Activated CD4-positive, alpha-beta T cell treated with anti-CD3 and anti-CD28 coated beads, Interleukin-2, amount 50 U/mL, for 24 hours (primary cell): ENCODE data around the gene SERPINE3.

Experiments used
- DNase-seq, 2 donors: peaks; one replicate each; pipeline ENCODE4 v3.0.0-alpha.2; 2020; ENCODE audit warnings: low read depth in 1 of 2, low spot score in 1 of 2

The SERPINE3 gene

DNA sequence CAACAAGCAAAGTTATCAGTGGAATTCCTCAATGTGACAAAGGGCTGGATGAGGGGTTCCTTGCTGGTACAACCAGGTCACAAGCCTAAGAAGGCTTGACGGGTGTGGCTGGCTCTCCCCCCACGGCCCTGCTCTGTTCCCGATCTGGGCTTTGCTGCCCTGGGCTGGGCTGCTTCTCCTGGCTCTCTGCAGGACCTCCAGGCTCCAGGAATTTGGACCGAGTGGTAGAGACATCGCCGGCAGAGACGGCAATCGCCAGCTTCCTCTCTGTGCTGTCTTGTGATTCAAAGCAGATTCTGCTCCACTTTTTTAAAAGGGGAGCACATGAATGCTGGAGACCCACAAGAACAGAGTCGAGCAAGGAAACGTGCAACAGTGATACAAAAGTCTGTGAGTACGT, at the start of gene SERPINE3:
SERPINE3 (plus strand) TSS at position 338 of the 400 bp plus-strand sequence. CDS start 1,401 bp downstream, outside the sequence.
- DNase-seq, result no peak

DNA sequence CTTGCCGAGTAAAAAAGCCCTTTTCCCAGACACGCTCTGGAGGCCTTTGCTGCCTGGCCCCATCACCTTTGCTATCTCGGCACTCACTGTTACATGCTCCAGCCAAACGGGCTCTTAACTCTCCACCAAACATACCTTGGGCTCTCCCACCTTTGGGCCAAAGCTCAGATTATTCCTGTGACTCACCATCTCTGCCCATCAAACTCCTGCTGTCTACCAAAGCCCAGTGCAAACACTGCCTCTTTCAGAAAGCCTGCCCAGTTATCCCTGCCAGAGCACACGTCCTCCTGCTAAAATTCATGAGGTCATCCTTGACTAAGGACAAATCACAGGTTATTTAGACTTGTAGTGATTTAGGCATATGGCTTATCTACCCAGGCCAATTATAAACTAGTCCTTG, 48.1 kb upstream of the SERPINE3 start:
- no peak for DNase-seq

DNA sequence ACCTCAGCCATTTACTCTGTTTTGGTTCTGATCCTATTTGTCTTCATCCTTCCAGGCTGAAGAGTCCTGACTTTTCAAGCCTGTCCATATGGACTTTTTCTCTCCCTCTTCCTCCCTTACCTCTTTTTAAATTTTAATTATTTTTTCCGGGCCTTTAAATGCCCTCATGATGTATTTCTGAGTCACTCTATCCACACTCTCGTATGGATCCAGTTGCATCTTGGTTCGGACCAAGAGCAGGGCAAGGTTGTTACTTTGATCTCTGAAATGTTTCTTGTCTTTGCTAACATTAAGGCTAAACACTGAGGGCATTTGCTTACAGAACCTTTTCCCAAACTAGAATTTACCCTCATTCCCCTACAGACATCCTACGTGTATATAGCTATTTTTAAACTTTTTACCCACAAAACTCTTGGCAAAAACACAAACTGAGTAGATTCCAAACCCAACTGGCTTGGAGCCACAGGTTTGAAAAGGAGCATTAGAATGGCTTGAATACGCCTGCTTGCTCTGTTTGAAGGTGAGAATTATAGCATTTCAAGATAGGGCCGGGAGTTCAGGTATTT, 47.4 kb upstream of the SERPINE3 start:
- no peak for DNase-seq

DNA sequence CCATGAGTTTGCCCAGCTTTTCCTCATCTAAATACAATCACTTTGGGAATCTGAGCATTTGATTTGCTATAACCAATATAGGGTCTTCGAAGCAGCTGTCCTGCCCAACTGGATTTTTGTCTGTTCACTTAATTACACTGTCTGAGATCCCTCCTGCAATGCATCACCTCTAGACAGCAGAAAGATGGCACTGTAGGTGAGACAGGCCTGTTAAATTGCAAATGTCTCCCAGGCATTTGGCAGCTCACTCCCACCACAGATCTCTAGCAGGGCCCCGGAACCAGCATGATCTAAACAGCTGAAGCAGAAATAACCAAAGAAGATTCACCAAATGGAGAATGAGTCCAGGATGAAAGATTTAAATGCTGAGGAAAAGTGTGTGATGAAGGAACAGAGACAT, 41.9 kb upstream of the SERPINE3 start:
- no peak for DNase-seq

DNA sequence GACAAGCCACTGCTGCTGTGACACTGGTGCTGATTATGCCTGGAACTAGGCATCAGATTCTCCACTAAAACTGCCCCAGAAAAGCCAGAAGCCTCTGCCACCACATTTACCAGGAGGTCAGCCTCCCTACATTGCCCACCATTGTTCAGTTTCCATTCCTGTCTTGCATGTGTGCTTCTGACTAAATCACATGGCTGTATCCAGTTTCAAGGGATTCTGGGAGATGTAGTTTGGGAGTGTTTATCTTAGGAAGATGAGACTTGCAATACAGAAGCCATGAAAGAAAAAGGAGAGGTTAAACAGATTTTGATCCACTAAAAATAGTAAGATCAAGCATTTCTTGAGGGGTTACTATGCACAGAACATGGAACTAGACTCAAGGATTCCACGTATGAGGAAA, 40.7 kb upstream of the SERPINE3 start:
- no peak for DNase-seq

DNA sequence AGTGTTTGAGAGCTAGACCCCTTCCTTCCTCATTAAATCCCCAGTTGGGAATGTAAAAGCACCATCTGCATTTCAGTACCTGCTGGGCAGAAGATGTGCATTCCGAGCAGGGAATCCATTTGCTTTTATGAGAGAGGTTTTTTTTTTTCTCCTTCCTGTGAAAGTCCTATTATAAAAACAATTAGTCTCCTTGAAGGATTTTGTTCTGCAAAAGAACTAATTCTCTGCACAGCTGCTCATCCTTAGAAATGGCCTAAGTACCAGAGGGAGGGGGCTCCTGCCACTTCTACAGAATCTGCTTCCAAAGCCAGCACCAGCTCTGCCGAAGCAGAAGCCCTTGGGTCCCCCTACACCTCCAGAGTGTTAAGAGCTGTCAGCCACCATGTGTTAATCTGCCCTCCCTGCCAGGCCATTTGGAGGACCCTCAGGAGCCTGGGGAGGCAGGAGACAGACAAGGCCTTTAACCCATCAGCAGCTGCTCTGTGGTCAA, 36.4 kb upstream of the SERPINE3 start:
- no peak for DNase-seq

DNA sequence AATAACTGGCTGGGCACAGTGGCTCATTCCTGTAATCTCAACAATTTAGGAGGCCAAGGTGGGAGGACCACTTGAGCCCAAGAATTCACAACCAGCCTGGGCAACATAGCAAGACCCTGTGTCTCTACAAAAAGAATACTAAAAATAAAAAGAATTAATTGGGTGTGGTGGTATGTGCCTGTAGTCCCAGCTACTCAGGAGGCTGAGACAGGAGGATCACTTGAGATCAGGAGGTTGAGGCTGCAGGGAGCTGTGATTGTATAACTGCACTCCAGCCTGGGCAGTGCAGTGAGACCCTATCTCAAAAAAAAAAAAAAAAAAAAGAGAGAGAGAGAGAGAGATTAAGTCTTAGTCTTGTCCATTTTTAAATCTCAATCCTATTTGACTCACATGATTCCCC, 35.6 kb upstream of the SERPINE3 start:
- DNase-seq, result no peak

DNA sequence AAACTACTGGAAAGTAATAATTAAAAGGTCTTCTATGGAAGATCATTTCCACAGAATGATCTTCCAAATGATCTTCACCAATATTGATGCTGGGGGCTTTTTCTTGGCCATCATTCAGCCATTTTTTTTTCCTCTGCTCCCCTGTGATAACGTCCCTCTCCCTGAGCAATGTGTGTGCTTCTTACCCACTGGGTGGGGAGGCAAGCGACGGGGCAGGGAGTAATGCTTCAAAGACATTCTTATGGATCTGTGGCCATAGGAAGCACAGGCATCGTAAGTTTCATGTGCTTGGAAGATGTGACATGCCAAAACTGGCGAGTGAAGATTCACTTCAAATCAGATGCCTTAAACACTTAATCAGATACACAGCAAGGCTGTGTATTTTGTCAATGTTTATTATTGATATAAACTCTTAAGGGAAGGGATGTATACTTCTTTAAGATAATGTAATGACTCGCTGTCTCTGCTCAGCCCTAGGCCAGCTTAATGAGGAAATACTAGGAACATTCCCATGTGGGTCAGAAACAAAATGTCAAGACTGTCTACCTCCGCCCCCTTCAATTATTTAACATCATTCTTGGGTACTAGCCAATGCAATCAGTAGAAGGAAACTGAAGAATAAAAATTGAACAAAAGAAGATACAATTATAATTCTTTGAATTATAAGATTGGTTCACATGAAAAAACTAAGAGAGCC, 34.1 kb upstream of the SERPINE3 start:
- no peak for DNase-seq

DNA sequence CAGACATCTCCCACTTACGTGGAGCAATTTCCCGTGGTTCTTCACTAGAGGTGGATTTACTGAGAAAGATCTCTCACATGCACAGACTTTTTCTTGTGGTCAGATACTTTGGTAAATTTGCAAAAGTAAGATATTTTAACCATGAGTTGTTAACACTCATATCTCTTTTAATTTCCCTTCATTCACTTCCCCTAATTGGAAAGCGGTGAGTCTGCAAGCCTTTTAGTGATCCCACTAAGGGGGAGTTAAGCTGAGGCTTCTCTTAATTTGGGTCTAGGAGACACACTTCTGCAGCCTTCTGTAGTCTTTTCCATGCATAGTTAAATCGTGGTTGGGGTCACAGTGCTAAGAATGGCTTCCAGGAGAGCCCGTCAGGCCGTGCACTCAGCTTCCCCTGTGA, 30.7 kb upstream of the SERPINE3 start:
- DNase-seq, result no peak

DNA sequence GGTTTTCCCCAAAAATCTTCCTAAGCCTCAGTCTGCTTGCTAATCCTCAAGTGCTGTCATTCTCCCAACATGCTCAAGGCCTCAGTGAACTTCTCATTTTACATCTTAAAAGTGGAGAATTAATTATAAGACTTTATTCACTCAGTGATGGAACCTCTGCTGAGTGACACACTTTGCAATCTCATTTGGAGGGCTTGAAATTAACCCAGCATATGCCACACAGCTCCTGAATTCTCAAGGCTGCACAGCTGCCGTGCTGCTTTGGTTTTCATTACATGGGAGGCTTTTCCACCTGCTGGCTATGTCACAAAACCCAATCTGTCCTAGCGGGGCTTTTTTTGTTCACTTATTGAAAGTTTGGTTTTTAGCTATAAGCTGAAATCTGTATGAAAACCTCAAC, 28.3 kb upstream of the SERPINE3 start:
- DNase-seq, result no peak

DNA sequence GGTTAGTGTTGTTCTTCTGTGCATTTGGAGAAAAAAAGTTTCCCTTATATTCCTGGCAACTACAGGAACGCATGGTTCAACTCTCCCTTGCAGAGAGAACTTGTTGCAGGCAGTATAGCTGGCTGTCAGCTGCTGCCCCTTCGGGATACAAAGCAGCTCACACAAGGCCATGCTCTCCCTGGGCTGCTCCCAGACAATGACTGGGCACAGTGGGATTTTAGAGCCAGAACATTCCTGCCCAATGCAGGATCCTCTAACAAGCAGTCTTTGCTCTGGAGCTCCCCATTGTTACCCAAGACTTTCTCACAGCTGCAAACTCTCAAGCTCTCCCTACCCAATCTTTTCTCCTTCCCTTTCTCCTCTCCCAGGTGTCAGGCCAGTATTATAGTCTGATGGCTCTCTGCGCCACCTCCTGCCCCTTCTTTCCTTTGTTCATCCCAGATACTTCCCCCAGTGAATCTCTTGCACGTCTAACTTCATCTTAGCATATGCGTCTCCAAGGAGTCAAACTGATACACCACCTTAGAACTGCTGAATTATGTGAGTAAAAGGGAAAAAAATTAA, 27.5 kb upstream of the SERPINE3 start:
- no peak for DNase-seq

DNA sequence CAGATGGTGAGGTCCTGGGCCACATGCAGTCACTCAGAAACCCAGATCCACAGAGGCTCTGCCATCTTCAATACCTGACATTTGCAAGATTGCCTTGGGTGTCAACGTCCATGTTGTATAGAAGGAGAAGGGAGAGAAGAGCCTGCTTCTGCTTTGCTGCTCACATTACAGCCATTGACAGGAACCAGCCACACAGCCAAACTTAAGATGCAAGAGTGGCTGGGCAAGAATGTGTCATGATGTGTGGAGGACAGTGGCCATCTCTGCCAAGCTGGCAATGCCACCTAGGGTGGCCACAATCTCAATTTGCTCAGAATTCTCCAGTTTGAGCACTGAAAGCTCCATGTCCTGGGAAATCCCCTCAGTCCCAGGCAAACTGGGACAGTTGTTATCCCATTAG, 25.9 kb upstream of the SERPINE3 start:
- no peak for DNase-seq

DNA sequence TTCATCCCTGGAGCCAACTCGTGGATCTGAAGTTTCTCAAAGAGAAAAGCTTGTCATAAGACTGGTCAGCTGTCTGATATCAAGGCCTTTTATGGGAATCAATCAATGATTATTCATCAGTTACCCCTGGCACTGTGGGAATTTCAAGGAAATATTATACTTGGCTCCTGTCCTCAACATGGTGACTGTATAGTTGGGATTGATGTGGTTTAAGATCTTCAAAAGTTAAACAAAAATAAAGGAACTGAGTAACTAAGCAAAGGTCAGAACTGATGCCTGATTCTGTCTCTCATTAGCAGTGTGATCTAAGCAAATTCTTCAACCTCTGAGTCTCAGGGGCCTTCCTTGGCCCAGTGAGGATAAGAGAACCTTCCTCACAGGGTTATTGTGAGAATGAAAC, 22.2 kb upstream of the SERPINE3 start:
- DNase-seq, result no peak

DNA sequence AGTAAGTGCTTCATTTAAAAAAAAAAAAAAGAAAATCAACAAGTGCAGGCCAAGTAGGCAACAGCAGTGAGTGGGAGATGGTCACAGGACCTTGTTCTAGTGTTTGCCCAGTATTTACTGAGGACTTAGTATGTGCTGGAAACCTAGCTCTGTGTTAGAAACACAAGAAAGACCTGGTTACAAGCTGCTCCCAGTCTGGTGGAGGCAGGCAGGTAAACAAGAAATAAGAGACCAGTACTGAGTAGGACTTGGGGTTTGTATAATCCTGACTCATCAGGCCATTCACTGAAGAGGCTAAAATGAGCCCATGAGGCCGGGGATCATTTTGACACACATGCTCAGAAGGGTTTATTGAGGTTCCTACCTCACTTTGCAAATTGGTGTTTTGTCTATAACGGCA, 21.5 kb upstream of the SERPINE3 start:
- no peak for DNase-seq

DNA sequence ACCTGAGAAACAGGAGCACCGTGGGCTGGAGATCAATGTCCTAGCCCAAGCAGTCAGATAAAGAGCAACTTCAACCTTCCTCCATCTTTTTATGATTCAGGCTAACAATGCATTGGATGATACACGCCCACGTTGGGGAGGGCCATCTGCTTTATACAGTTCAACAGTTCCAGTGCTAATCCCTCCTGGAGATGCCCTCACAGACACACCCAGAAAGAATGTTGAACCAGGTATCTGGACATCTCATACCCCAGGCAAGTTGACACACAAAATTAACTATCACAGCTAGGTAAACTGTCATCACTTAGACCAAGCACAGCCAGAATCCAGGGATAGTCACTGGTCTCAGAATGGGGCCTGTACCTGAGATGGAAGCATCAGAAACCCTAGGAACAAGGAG, 20.6 kb upstream of the SERPINE3 start:
- DNase-seq, result no peak

DNA sequence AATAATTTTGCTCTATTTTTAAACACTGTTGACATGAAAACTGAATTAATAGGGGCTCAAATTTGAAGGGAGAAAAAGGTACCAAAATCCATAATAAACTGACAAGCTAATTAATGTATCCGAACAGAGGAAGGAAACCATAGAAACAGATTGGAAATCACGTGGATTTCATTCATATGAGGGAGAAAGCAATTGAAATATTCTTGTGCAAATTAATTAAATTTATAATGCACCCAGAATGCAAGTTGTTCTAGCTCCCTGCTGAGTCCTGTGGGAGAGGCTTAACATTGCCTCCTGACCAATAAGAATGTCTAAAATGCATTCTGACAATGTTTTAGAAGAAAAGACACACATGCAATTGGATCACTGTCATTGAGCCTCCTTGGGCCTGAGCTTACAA, 17.7 kb upstream of the SERPINE3 start:
- DNase-seq, result no peak

DNA sequence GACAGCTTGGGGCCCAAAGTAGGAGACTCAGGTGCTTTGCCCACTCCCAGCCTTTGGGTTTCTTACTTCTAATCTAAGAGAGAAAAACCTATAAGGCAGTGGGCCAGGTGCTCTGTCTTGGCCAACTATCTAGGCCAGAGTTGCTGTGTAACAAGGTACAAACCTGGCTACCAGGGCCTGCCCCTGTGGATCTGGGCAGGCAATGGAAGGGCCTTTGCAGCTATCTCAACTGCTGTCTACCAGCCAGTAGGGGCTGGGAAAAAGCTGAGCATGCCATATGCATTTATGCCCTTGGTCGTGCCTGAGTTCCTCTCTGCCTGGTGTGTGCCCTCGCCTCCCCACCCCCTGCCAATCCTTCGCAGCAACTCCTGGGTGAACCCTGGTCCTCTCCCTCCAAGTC, 16.7 kb upstream of the SERPINE3 start:
- no peak for DNase-seq

DNA sequence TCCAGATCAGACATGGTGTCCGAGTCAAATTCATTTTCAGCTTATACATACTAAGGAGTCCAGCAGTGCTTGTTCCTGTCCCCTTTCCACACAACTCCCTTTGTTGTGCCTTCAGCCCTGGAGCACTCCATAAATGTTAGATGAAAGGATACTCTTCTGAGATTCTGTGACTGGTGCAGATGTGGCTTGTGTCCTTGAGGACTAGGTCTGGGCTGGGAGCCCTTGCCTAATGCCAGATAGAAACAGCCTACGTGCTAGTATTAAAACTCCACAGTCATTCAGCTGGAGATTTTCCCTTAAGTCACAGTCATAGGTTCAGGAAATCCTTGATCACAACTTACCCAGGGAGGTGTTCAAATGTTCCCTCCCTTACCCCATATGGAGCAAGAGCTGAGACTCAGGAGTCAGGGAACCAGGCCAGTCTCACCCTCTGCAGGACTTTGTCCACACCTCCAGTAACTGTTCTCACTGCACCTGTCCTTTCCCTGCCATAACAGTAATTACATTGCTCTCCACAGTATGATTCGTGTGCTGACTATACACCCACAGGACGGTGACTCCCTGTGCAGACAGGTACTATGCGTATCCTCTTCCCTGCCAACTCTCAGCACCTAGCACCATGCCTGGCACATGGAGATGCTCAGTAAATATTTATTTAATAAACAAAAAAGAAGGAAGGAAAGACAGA, 15.5 kb upstream of the SERPINE3 start:
- DNase-seq, result no peak

DNA sequence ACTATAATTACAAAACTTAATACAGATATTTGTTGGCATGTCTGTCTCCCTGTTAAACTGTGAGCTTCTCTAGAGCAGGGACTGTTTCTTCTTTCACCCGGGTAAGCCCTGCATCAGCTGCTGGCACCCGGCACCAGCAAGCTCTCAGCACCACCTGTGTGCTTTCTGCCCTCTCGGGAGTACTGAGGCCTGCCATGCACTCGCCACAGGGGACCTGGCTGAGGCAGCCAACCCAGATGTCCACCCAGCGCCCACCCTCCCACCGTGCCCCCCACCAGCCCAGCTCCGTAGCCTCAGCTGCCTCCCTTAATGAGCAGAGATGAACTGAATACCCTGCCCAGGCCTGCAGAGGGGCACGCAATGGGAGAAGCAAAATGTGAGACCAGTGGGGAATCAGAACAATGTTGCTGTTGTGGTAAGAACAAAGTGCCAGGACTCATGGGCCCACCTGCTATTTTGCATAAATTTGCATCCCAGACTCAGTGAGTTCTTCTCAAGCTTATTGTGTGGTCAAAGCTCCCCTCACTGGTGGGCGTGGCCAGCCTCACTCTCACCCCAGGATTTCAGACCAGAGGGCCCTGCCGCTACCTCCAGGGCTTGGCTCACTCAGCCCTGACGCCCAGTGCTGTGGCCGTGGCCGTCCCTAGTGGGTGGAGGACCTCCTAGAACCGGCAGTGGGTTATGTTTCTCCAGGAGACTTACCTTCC, 14.6 kb upstream of the SERPINE3 start:
- DNase-seq, result no peak

DNA sequence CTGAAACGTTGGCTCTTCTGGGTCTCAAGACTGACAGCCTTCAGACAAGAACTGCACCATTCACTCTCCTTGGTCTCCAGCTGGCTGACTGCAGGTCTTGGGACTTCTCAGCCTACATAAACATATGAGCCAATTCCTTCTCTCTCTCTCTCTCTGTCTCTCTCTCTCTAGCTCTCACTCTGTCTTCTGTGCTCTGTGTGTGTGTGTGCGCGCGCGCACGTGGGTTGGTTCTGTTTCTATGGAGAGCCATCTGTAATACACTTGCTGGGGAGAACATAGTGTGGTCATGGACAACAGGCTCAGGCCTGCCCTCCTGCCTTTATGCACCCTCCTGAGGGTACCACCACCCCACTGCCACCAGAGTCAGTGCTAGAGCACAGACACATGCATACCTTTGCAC, 13.7 kb upstream of the SERPINE3 start:
- DNase-seq, result no peak

DNA sequence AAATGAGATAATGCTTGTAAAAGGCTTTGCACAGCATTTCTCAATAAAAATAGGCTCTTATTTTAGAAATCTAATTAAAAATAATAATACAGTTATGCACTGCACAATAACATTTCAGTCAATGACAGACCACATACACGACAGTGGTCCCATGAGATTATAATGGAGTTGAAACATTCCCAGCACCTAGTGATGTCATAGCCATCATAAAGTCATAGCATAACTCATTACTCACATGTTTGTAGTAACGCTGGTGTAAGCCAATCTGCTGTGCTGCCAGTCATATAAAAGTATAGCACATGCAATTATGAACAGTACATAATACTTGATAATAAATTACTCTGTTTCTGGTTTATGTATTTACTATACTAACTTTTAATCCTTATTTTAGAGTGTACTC, 12.7 kb upstream of the SERPINE3 start:
- DNase-seq, result no peak

DNA sequence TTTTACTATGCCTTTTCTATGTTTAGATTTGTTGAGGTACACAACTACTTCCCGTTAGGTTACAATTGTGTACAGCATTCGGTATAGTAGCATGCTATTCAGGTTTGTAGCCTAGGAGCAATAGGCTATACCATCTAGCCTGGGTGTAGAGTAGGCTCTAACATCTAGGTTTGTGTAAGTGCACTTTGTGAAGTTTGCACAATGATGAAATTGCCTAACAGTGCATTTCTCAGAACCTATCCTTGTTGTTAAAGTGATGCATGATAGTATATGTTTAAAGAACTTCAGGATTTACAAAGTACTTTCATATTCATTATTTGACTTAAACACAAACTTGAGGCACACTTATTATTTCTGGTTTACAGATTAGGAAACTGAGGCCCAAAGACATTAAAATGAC, 11.5 kb upstream of the SERPINE3 start:
- no peak for DNase-seq
